RWPE2 (cell line): ENCODE measurements around the gene DCUN1D4.
A peak's percentile ranks its signal among the peaks of the same experiment; 100 is the strongest.

Experiments used
- ATAC-seq: fragments of 200-7000 bp; cut with Tn5 transposase; 3 replicates; pipeline ENCODE4 v1.9.1; 2021; ENCODE audit warnings: low read depth
- DNase-seq: peaks from one replicate; pipeline ENCODE4 v3.0.0-alpha.2; 2020; ENCODE audit warnings: low spot score
- H3K27ac ChIP-seq: fragments of 450-650 bp; 2 replicates; pipeline ENCODE4 v1.5.1; 2017; ENCODE audit warnings: mild to moderate bottlenecking; ENCODE audit not compliant: poor library complexity, severe bottlenecking
- H3K27me3 ChIP-seq: fragments of 250-450 bp; sonication (Bioruptor Pico); 2 replicates; pipeline ENCODE4 v1.5.1; 2021; ENCODE audit warnings: mild to moderate bottlenecking, moderate library complexity; ENCODE audit not compliant: insufficient read depth, poor library complexity, severe bottlenecking
- H3K36me3 ChIP-seq: fragments of 250-450 bp; sonication (Bioruptor Pico); 2 replicates; pipeline ENCODE4 v1.5.1; 2020; ENCODE audit warnings: low read depth, mild to moderate bottlenecking, moderate library complexity
- H3K4me1 ChIP-seq: fragments of 250-450 bp; sonication (Bioruptor Pico); 2 replicates; pipeline ENCODE4 v1.5.1; 2021; ENCODE audit warnings: mild to moderate bottlenecking, moderate library complexity; ENCODE audit not compliant: insufficient read depth, poor library complexity, severe bottlenecking
- H3K4me3 ChIP-seq: fragments of 250-450 bp; sonication (Bioruptor Pico); 2 replicates; pipeline ENCODE4 v1.5.1; 2021; ENCODE audit warnings: mild to moderate bottlenecking, moderate library complexity; ENCODE audit not compliant: severe bottlenecking
- H3K9me3 ChIP-seq: fragments of 250-450 bp; sonication (Bioruptor Pico); 2 replicates; pipeline ENCODE4 v1.5.1; 2021; ENCODE audit warnings: mild to moderate bottlenecking, moderate library complexity; ENCODE audit not compliant: severe bottlenecking
- TF ChIP-seq, protein P1 (sequence below): fragments of 450-650 bp; IDR thresholded peaks from one replicate; pipeline ENCODE4 v1.5.1; 2017; ENCODE audit warnings: mild to moderate bottlenecking, moderate library complexity; ENCODE audit not compliant: poor library complexity, severe bottlenecking

Gene DCUN1D4

DNA sequence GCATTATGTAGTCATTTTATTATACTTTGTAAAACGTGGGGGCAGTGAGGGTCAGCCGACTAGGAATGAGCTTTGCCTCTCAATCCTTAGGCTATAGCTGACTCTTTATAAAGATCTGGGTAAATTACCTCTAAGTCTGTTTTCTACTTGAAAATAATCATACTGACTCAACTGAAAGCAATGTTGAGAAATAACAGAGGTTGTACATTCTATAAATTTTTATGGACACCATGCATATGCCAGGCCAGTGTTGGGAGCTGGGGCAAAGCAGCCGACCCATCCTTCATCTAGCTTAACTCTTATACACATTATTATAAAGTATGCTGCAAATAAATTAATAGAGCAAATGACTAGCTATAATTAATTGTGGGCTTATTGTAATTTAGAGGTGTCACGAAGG, 2.2 kb upstream of the DCUN1D4 start:
- no peaks in the 10 kb centered on the region for H3K27me3 ChIP-seq
- ATAC-seq, result no peak
- no peak overlapping the region for H3K27ac ChIP-seq
- peaks cover 7% of the 10 kb centered on the region for H3K4me1 ChIP-seq
- peaks cover 4% of the 10 kb centered on the region; the same call in 1 of the 2 replicates for H3K36me3 ChIP-seq
- H3K9me3 ChIP-seq, result no peaks in the 10 kb centered on the region
- TF ChIP-seq, protein P1, sequence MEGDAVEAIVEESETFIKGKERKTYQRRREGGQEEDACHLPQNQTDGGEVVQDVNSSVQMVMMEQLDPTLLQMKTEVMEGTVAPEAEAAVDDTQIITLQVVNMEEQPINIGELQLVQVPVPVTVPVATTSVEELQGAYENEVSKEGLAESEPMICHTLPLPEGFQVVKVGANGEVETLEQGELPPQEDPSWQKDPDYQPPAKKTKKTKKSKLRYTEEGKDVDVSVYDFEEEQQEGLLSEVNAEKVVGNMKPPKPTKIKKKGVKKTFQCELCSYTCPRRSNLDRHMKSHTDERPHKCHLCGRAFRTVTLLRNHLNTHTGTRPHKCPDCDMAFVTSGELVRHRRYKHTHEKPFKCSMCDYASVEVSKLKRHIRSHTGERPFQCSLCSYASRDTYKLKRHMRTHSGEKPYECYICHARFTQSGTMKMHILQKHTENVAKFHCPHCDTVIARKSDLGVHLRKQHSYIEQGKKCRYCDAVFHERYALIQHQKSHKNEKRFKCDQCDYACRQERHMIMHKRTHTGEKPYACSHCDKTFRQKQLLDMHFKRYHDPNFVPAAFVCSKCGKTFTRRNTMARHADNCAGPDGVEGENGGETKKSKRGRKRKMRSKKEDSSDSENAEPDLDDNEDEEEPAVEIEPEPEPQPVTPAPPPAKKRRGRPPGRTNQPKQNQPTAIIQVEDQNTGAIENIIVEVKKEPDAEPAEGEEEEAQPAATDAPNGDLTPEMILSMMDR, result no peak
- DNase-seq, result no peak
- H3K4me3 ChIP-seq, result no peak overlapping the region

- H3K4me3 ChIP-seq, result peak overlapping the region; percentile 87
- ATAC-seq (no peak), DNase-seq (no peak)
- peak overlapping the region; percentile 78 for H3K27ac ChIP-seq
- H3K36me3 ChIP-seq, result peaks cover 4% of the 10 kb centered on the region; the same call in 1 of the 2 replicates
- H3K9me3 ChIP-seq, result no peaks in the 10 kb centered on the region
- no peaks in the 10 kb centered on the region for H3K27me3 ChIP-seq
- TF ChIP-seq, protein P1, result no peak
- peaks cover 7% of the 10 kb centered on the region for H3K4me1 ChIP-seq
Measured at GRCh38 chr4:51842167-51842553, 793 bp upstream of the DCUN1D4 start.

GRCh38 chr4:51843309-51844152, 578 bp downstream of the DCUN1D4 start:
- Histone ChIP-seq H3K4me3 (peak overlapping the region; percentile 87), H3K27me3 (no peaks in the 10 kb centered on the region), H3K9me3 (no peaks in the 10 kb centered on the region), H3K4me1 (peaks cover 7% of the 10 kb centered on the region), H3K36me3 (peaks cover 13% of the 10 kb centered on the region), H3K27ac (peak overlapping the region; percentile 78)
- TF ChIP-seq, protein P1, result no peak
- ATAC-seq (peak; percentile 18), DNase-seq (peak; percentile 75)

GRCh38 chr4:51844153-51845054, 1.5 kb downstream of the DCUN1D4 start:
- peak; percentile 96 for DNase-seq

More at GRCh38 chr4:51844153-51845054, 1.5 kb downstream of the DCUN1D4 start:
- no peaks in the 10 kb centered on the region for H3K27me3 ChIP-seq
- TF ChIP-seq, protein P1, result no peak
- peaks cover 20% of the 10 kb centered on the region for H3K36me3 ChIP-seq
- peak overlapping the region; percentile 87 for H3K4me3 ChIP-seq
- H3K4me1 ChIP-seq, result peaks cover 7% of the 10 kb centered on the region
- ATAC-seq, result peak; percentile 64
- H3K27ac ChIP-seq, result peak overlapping the region; percentile 78
- no peaks in the 10 kb centered on the region for H3K9me3 ChIP-seq
